ENCODE data around the gene IQSEC2. TPM values are rescaled to one million over a fixed set of nuclear protein-coding genes. Genes with fewer than 3 reads are reported as not detected.

IQSEC2 gene
- polyA plus RNA-seq, 3 donors = 6.5 to 31.2 (median 6.9) TPM

DNA sequence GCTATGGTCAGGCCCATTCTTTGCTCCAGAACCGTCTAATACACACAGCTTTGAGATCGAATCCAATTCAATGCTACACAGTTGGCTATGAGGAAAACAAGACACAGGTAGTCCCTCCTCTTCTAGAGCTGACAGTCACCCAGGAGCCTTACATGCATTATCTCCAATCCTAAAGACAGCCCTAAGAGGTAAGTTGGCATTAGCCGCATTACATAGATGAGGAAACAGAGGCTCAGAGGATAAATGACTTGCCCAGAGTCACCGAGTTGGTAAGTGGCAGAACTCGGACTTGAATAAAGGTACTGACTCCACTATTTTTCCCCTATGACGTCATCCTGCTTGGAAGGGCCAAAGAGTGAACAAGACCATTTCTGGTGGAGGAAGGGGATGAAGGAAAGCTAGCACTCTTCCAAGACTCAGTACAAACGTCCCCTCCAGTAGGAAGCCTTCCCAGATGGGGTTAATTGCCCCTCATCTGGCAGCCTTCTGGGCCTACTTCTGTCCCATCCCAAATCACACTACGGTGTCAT lies 8.5 kb downstream of the IQSEC2 start:
- WGBS (ENCODE audit: insufficient coverage) = no CpG with 5 or more reads among the region's 8 CpGs
- Histone ChIP-seq H3K27me3 (ENCODE audit: control insufficient read depth in 2 of 2, insufficient read depth in 2 of 2, low read length in 2 of 2) (peaks cover 0 to 16% of the 10 kb centered on the region in 2 donors), H3K9ac (ENCODE audit: insufficient read depth, low read length, poor library complexity, severe bottlenecking) (no peak overlapping the region), H3K27ac (ENCODE audit: low read depth in 1 of 2, low read length in 2 of 2) (no peak overlapping the region), H4K20me1 (ENCODE audit: insufficient read depth, low read length) (peaks cover 25% of the 10 kb centered on the region), H3K36me3 (replicated peaks in 1 of 2; ENCODE audit: control insufficient read depth in 1 of 2, insufficient read depth in 2 of 2, low read length in 2 of 2) (no peaks in the 10 kb centered on the region), H3K4me3 (replicated peaks in 1 of 3; ENCODE audit: low read depth in 2 of 3, low read length in 3 of 3) (no peak overlapping the region), H3K79me2 (ENCODE audit: insufficient read depth, low read length) (peaks cover 3% of the 10 kb centered on the region), H3K4me1 (ENCODE audit: control insufficient read depth in 1 of 2, insufficient read depth in 2 of 2, low read length in 2 of 2) (peaks cover 8 to 9% of the 10 kb centered on the region in 2 donors), H3K9me3 (replicated peaks in 1 of 2; ENCODE audit: control insufficient read depth in 1 of 2, insufficient read depth in 1 of 2, low read length in 2 of 2) (no peaks in the 10 kb centered on the region), H2AFZ (ENCODE audit: insufficient read depth, low read depth, low read length, poor library complexity, severe bottlenecking) (no peak overlapping the region), H3K4me2 (replicated peaks; ENCODE audit: extremely low read depth, low read length, poor library complexity, severe bottlenecking) (no peak overlapping the region)
- Mint-ChIP-seq H3K4me1 (peaks cover 1% of the 10 kb centered on the region), H3K27ac (no peak overlapping the region), H3K9me3 (peaks cover 0 to 6% (median 1%) of the 10 kb centered on the region in 7 donors), H3K27me3 (ENCODE audit: low read depth in 3 of 3) (peaks cover 0 to 24% (median 2%) of the 10 kb centered on the region in 3 donors), H3K4me3 (no peak overlapping the region), H3K36me3 (peaks cover 0 to 4% of the 10 kb centered on the region in 2 donors)
- intact Hi-C loops (cut with micrococcal nuclease) = no loop called here
- DNase-seq = no peak
- TF ChIP-seq, protein P1, sequence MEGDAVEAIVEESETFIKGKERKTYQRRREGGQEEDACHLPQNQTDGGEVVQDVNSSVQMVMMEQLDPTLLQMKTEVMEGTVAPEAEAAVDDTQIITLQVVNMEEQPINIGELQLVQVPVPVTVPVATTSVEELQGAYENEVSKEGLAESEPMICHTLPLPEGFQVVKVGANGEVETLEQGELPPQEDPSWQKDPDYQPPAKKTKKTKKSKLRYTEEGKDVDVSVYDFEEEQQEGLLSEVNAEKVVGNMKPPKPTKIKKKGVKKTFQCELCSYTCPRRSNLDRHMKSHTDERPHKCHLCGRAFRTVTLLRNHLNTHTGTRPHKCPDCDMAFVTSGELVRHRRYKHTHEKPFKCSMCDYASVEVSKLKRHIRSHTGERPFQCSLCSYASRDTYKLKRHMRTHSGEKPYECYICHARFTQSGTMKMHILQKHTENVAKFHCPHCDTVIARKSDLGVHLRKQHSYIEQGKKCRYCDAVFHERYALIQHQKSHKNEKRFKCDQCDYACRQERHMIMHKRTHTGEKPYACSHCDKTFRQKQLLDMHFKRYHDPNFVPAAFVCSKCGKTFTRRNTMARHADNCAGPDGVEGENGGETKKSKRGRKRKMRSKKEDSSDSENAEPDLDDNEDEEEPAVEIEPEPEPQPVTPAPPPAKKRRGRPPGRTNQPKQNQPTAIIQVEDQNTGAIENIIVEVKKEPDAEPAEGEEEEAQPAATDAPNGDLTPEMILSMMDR (IDR thresholded peaks at IDR 0.05) = no peak

DNA sequence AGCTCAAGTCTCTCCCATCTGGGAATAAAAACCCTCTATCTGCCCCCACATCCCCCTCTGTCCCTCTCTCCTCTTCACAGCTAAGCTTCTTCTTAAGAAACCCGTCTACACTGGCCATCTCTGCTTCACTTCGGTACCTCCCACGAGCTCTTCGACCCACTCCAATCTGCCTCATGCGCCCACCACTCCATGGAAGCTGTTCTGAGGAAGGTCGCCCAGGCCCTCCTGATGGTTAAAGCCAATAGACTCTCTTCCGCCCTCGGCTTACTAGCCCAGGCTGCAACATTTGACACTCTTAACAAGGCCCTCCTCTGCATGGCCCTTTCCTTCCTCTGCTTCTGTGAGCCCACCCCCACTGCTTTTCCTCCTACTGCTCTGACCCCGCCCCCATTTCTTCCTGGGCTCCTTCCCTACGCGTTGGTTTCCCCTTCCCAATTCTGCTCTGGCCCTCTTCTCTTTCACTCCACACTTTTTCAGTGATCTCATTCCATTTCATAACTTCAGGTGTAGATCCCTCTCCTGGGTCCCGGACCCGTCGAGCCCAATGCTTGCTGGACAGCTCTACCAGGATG lies 11.8 kb downstream of the IQSEC2 start:
- Histone ChIP-seq H3K27ac (ENCODE audit: low read depth in 1 of 2, low read length in 2 of 2) (no peak overlapping the region), H3K79me2 (ENCODE audit: insufficient read depth, low read length) (peaks cover 3% of the 10 kb centered on the region), H3K9ac (ENCODE audit: insufficient read depth, low read length, poor library complexity, severe bottlenecking) (no peak overlapping the region), H3K4me3 (replicated peaks in 1 of 3; ENCODE audit: low read depth in 2 of 3, low read length in 3 of 3) (no peak overlapping the region), H2AFZ (ENCODE audit: insufficient read depth, low read depth, low read length, poor library complexity, severe bottlenecking) (no peak overlapping the region), H3K4me1 (ENCODE audit: control insufficient read depth in 1 of 2, insufficient read depth in 2 of 2, low read length in 2 of 2) (peaks cover 40 to 41% of the 10 kb centered on the region in 2 donors), H3K9me3 (replicated peaks in 1 of 2; ENCODE audit: control insufficient read depth in 1 of 2, insufficient read depth in 1 of 2, low read length in 2 of 2) (no peaks in the 10 kb centered on the region), H3K27me3 (ENCODE audit: control insufficient read depth in 2 of 2, insufficient read depth in 2 of 2, low read length in 2 of 2) (peaks cover 0 to 20% of the 10 kb centered on the region in 2 donors), H3K36me3 (replicated peaks in 1 of 2; ENCODE audit: control insufficient read depth in 1 of 2, insufficient read depth in 2 of 2, low read length in 2 of 2) (no peaks in the 10 kb centered on the region), H4K20me1 (ENCODE audit: insufficient read depth, low read length) (peaks cover 25% of the 10 kb centered on the region), H3K4me2 (replicated peaks; ENCODE audit: extremely low read depth, low read length, poor library complexity, severe bottlenecking) (no peak overlapping the region)
- no peak overlapping the region for H3K4me3 Mint-ChIP-seq
- peaks cover 4 to 5% of the 10 kb centered on the region in 2 donors for H3K36me3 Mint-ChIP-seq
- no peak overlapping the region for H3K27ac Mint-ChIP-seq
- peaks cover 29% of the 10 kb centered on the region for H3K4me1 Mint-ChIP-seq
- no peak for DNase-seq
- intact Hi-C loops (cut with micrococcal nuclease) = no loop called here
- peaks cover 0 to 3% (median 1%) of the 10 kb centered on the region in 7 donors for H3K9me3 Mint-ChIP-seq
- TF ChIP-seq, protein P1 (IDR thresholded peaks at IDR 0.05) = no peak
- peaks cover 0 to 25% (median 0%) of the 10 kb centered on the region in 3 donors for H3K27me3 Mint-ChIP-seq (ENCODE audit: low read depth in 3 of 3)
- 92% methylated on average over 7 of the region's 14 CpGs for WGBS (ENCODE audit: insufficient coverage)

Data from CD14-positive monocyte (primary cell).